Measurements from ENCODE around the gene AUP1.

DNA sequence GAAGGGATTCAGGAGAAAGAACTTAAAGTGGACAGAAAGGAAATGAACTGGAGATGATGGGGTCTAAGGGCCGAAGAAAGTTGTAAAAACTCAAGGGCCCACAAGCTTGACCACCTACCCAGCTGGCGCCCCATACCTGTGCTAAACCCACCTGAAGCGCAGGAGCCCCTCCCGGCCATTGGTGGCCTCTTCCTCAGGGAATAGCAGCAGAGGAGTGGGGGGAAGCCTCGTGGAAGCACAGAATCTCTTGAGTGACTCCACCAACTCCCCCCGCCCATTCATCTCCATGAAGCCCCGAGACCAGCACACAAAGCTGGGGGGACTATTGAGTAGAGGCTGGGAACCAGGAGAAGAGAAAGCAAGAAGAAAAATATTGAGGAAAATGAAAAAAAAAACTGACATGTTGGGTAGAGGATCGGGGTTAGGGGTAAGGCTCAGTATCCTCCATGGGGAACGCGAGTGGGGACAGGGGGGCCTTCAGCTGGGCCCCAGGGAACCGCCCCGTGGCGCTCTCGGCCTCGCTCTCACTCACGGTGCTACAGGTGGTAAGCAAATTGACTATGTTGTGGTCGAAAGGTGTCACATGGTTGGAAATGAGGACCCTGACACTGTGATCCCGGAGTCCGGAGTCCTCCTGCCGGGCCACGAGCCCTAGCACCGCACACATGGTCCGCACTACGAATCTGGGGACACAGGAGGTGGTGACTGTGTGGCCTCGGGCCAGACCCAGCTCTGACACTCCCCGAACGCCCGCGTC, 728 bp downstream of the AUP1 start:
- TF ChIP-seq PATZ1 (CRISPR knock-in tag; IDR thresholded peaks at IDR 0.05; ENCODE audit: borderline replicate concordance) = no peak
- no peak for TF ChIP-seq ARNTL (CRISPR knock-in tag; IDR thresholded peaks at IDR 0.05; ENCODE audit: borderline replicate concordance, low read depth)
- TF ChIP-seq ZFP30 (CRISPR knock-in tag; IDR thresholded peaks at IDR 0.05) = no peak
- no peak for TF ChIP-seq ZNF70 (CRISPR knock-in tag; IDR thresholded peaks at IDR 0.05)
- TF ChIP-seq, protein P1, sequence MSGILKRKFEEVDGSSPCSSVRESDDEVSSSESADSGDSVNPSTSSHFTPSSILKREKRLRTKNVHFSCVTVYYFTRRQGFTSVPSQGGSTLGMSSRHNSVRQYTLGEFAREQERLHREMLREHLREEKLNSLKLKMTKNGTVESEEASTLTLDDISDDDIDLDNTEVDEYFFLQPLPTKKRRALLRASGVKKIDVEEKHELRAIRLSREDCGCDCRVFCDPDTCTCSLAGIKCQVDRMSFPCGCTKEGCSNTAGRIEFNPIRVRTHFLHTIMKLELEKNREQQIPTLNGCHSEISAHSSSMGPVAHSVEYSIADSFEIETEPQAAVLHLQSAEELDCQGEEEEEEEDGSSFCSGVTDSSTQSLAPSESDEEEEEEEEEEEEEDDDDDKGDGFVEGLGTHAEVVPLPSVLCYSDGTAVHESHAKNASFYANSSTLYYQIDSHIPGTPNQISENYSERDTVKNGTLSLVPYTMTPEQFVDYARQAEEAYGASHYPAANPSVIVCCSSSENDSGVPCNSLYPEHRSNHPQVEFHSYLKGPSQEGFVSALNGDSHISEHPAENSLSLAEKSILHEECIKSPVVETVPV (CRISPR knock-in tag; IDR thresholded peaks at IDR 0.05) = no peak
- no peak for TF ChIP-seq RARB (CRISPR knock-in tag; IDR thresholded peaks at IDR 0.05)
- TF ChIP-seq ESRRG (CRISPR knock-in tag; IDR thresholded peaks at IDR 0.05) = no peak
- TF ChIP-seq GLIS3 (CRISPR knock-in tag; IDR thresholded peaks at IDR 0.05) = no peak
- TF ChIP-seq ZC3H10 (CRISPR knock-in tag; IDR thresholded peaks at IDR 0.05) = no peak

All from SK-N-SH treated with all-trans-retinoic acid at 6 μM for 48 hours (cell line).